Measurements from ENCODE around the gene RASA3.
"Not testable (repeated sequence)": the region's sequence is repeated elsewhere in the genome, so short reads cannot be mapped to it uniquely, and the experiment has no call there.

RASA3 gene

GRCh38 chr13:114124431-114124830, 8.0 kb downstream of the RASA3 start:
- no peak for DNase-seq

GRCh38 chr13:114123876-114124275, 8.5 kb downstream of the RASA3 start:
- no peak for DNase-seq

- no peak for DNase-seq
Measured at GRCh38 chr13:114123448-114123847, 9.0 kb downstream of the RASA3 start.

GRCh38 chr13:114122591-114123211, 9.7 kb downstream of the RASA3 start:
- DNase-seq, result no peak

GRCh38 chr13:114122127-114122511, 10.3 kb downstream of the RASA3 start:
- no peak for DNase-seq

GRCh38 chr13:114121496-114122126, 10.8 kb downstream of the RASA3 start:
- DNase-seq, result no peak

- no peak for DNase-seq
Measured at GRCh38 chr13:114121031-114121430, 11.4 kb downstream of the RASA3 start.

GRCh38 chr13:114120591-114121011, 11.8 kb downstream of the RASA3 start:
- DNase-seq, result peak; percentile 18

- DNase-seq, result no peak
Measured at GRCh38 chr13:114119196-114119595, 13.2 kb downstream of the RASA3 start.

GRCh38 chr13:114118511-114119123, 13.8 kb downstream of the RASA3 start:
- no peak for DNase-seq

GRCh38 chr13:114118086-114118485, 14.3 kb downstream of the RASA3 start:
- no peak for DNase-seq

- not testable (repeated sequence) for DNase-seq
Measured at GRCh38 chr13:114117341-114117874, 15.0 kb downstream of the RASA3 start.

GRCh38 chr13:114116734-114117133, 15.7 kb downstream of the RASA3 start:
- DNase-seq, result no peak

- no peak for DNase-seq
Measured at GRCh38 chr13:114115796-114116195, 16.6 kb downstream of the RASA3 start.

- peak; percentile 90 for DNase-seq
Measured at GRCh38 chr13:114115191-114115671, 17.2 kb downstream of the RASA3 start.

GRCh38 chr13:114114666-114115065, 17.8 kb downstream of the RASA3 start:
- not testable (repeated sequence) for DNase-seq

- DNase-seq, result no peak
Measured at GRCh38 chr13:114114006-114114640, 18.3 kb downstream of the RASA3 start.

GRCh38 chr13:114113395-114113794, 19.0 kb downstream of the RASA3 start:
- DNase-seq, result not testable (repeated sequence)

GRCh38 chr13:114112826-114113322, 19.5 kb downstream of the RASA3 start:
- DNase-seq, result no peak

GRCh38 chr13:114112231-114112825, 20.1 kb downstream of the RASA3 start:
- DNase-seq, result no peak

GRCh38 chr13:114111577-114111976, 20.8 kb downstream of the RASA3 start:
- no peak for DNase-seq

- DNase-seq, result not testable (repeated sequence)
Measured at GRCh38 chr13:114110830-114111189, 21.6 kb downstream of the RASA3 start.
